ENCODE results near the gene CBLL1.

Gene CBLL1

DNA sequence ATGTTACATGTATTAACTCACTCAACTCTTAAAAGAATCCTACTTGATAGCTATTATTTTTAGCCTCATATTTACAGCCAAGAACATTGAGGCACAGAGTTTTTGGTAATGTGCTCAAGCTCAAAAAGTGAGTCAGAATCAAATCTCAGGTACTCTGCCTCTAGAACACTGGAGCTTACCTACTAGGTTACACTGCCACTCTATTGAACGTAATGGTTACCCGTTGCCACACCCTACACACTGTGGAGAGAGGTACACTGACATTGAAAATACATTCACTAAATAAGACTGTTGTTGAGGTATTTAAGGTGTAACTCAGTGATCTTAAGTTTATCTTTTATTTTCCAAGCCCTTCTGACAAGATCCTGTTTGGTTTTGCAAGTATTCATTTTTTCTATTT lies 41.2 kb downstream of the CBLL1 start:
- no peak overlapping the region for H3K4me3 ChIP-seq (ENCODE audit: low read length)
- TF ChIP-seq, protein P1, sequence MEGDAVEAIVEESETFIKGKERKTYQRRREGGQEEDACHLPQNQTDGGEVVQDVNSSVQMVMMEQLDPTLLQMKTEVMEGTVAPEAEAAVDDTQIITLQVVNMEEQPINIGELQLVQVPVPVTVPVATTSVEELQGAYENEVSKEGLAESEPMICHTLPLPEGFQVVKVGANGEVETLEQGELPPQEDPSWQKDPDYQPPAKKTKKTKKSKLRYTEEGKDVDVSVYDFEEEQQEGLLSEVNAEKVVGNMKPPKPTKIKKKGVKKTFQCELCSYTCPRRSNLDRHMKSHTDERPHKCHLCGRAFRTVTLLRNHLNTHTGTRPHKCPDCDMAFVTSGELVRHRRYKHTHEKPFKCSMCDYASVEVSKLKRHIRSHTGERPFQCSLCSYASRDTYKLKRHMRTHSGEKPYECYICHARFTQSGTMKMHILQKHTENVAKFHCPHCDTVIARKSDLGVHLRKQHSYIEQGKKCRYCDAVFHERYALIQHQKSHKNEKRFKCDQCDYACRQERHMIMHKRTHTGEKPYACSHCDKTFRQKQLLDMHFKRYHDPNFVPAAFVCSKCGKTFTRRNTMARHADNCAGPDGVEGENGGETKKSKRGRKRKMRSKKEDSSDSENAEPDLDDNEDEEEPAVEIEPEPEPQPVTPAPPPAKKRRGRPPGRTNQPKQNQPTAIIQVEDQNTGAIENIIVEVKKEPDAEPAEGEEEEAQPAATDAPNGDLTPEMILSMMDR (conservative IDR thresholded peaks at IDR 0.05; ENCODE audit: low read length) = no peak
- DNase-seq (ENCODE audit: low read depth) = no peak

DNA sequence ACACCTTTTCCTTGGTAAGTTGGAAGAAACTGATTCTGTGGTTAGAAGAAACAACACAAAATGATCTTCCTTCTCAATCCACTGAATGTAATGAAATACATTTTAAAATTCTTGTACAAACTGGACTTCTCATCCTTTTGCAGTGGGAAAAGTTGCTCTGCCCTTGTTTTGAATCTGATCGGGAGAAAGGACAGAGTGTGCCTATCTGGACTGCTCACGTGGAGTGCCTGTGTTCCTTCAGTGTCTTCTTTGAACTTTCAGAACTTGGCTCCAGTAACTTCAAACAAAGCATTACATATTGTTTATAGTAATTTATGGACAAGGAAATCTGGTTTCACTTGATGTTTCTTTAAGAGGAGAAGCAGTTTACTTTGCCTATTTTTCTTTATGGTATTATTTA lies 42.0 kb downstream of the CBLL1 start:
- no peak for DNase-seq (ENCODE audit: low read depth)
- TF ChIP-seq, protein P1 (conservative IDR thresholded peaks at IDR 0.05; ENCODE audit: low read length) = no peak
- H3K4me3 ChIP-seq (ENCODE audit: low read length) = no peak overlapping the region

GRCh38 chr7:107788216-107788615 lies 44.3 kb downstream of the CBLL1 start:
- no peak overlapping the region for H3K4me3 ChIP-seq (ENCODE audit: low read length)
- no peak for DNase-seq (ENCODE audit: low read depth)
- TF ChIP-seq, protein P1 (conservative IDR thresholded peaks at IDR 0.05; ENCODE audit: low read length) = no peak

- H3K4me3 ChIP-seq (ENCODE audit: low read length) = no peak overlapping the region
- no peak for DNase-seq (ENCODE audit: low read depth)
- TF ChIP-seq, protein P1 (conservative IDR thresholded peaks at IDR 0.05; ENCODE audit: low read length) = no peak
These were observed 44.7 kb downstream of the CBLL1 start for GRCh38 chr7:107788662-107789061.

GRCh38 chr7:107789647-107790046 lies 45.7 kb downstream of the CBLL1 start:
- TF ChIP-seq, protein P1 (conservative IDR thresholded peaks at IDR 0.05; ENCODE audit: low read length) = no peak
- no peak for DNase-seq (ENCODE audit: low read depth)

DNA sequence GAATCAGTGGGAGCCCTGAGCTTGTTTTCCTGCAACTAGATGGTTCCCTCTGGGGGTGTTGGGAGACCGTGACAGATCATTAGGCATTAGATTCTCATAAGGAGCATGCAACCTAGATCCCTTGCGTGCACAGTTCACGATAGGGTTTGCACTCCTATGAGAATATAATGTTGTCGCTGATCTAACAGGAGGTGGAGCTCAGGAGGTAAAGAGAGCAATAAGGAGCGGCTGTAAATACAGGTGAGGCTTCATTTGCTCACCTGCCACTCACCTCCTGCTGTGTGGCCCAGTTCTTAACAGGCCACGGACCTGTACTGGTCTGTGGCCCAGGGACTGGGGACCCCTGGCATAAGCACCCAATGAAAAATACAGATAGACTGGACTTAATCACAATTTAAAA lies 48.4 kb downstream of the CBLL1 start:
- TF ChIP-seq, protein P1 (conservative IDR thresholded peaks at IDR 0.05; ENCODE audit: low read length) = no peak
- H3K4me3 ChIP-seq (ENCODE audit: low read length) = no peak overlapping the region
- no peak for DNase-seq (ENCODE audit: low read depth)

More at GRCh38 chr7:107789647-107790046, 45.7 kb downstream of the CBLL1 start:
- H3K4me3 ChIP-seq (ENCODE audit: low read length) = no peak overlapping the region

GRCh38 chr7:107799647-107800264 lies 55.8 kb downstream of the CBLL1 start:
- TF ChIP-seq, protein P1 (conservative IDR thresholded peaks at IDR 0.05; ENCODE audit: low read length) = no peak
- no peak for DNase-seq (ENCODE audit: low read depth)

More at GRCh38 chr7:107799647-107800264, 55.8 kb downstream of the CBLL1 start:
- no peak overlapping the region for H3K4me3 ChIP-seq (ENCODE audit: low read length)

All from AG10803 (cell line).